Thyroid gland (tissue), 4 donors: ENCODE data around the gene TMEM107. TPM values are rescaled to one million over a fixed set of nuclear protein-coding genes. Genes with fewer than 3 reads are reported as not detected.

Experiments
- DNase-seq, 2 donors: peaks; one replicate each; pipeline ENCODE4 v3.0.0-alpha.2; 2019
- H3K27ac ChIP-seq, 3 donors: fragments of 200-600 bp; sonication (generic); 1 replicate in 2 of 3; 2 replicates in 1 of 3; pipeline ENCODE4 v1.5.1; 2016 to 2019; ENCODE audit warnings: mild to moderate bottlenecking in 1 of 3, moderate library complexity in 1 of 3
- H3K27me3 ChIP-seq: fragments of 200-600 bp; sonication (generic); one replicate; pipeline ENCODE4 v1.5.1; 2019
- H3K36me3 ChIP-seq, 2 donors: fragments of 200-600 bp; sonication (generic); one replicate each; pipeline ENCODE4 v1.5.1; 2016 to 2019
- H3K4me1 ChIP-seq, 2 donors: fragments of 200-600 bp; sonication (generic); one replicate each; pipeline ENCODE4 v1.5.1; 2017 to 2019
- H3K4me3 ChIP-seq, 3 donors: fragments of 200-600 bp; sonication (generic); replicated peaks in 1 of 3; 1 replicate in 2 of 3; 2 replicates in 1 of 3; pipeline ENCODE4 v1.5.1; 2016; ENCODE audit warnings: mild to moderate bottlenecking in 1 of 3
- H3K9me3 ChIP-seq: fragments of 200-600 bp; sonication (generic); one replicate; pipeline ENCODE4 v1.5.1; 2017
- CTCF ChIP-seq, 6 experiments: fragments of 200-600 bp in 3 of 6; fragments of 450-650 bp in 3 of 6; sonication (generic) in 3 of 6; IDR thresholded peaks; one replicate each; pipeline ENCODE4 v1.5.1; 2016 to 2019; ENCODE audit warnings: antibody characterized with exemption in 6 of 6, mild to moderate bottlenecking in 2 of 6, inconsistent platforms in 1 of 6, moderate library complexity in 1 of 6
- POLR2A ChIP-seq, 2 donors: fragments of 450-650 bp; IDR thresholded peaks; one replicate each; pipeline ENCODE4 v1.6.1; 2017; ENCODE audit warnings: antibody characterized with exemption in 2 of 2, mild to moderate bottlenecking in 2 of 2, moderate library complexity in 1 of 2
- WGBS, 2 donors: methylation state at CpG; one replicate each; pipeline ENCODE4 v1.1.5; 2017; 5-methylcytosine and 5-hydroxymethylcytosine counted together
- intact Hi-C: fragments of 100-400 bp; cut with DNase I; formaldehyde crosslinking; loops from one replicate; pipeline ENCODE4 v1.15.1; 2023
- total RNA-seq, 4 donors: library from RNA; depleted of rRNA; stranded (reverse); fragments of >200 nt; gene quantifications; one replicate each; pipeline ENCODE4 v1.2.3, GENCODE V29; 2016

TMEM107 gene
- total RNA-seq: 10 to 100 TPM; 19.7 to 34.7 (median 32.2) TPM

GRCh38 chr17:8176197-8176940 lies at the start of gene TMEM107:
Gene TMEM107 (minus strand): TSS chr17:8176380. CDS start chr17:8176286, 94 bp downstream.
- no peaks in the 10 kb centered on the region for H3K27me3 ChIP-seq
- TF ChIP-seq CTCF (IDR thresholded peaks at IDR 0.05) (no peak), POLR2A (IDR thresholded peaks at IDR 0.05) (peak in 1 of 2 donors; percentile 80)
- H3K27ac ChIP-seq: peak within 1 kb of the TSS; percentile 64 to 89 (median 73)
- H3K4me1 ChIP-seq: peaks cover 21 to 38% of the 10 kb centered on the region in 2 donors
- intact Hi-C loops: no loop called here
- H3K36me3 ChIP-seq: no peaks in the 10 kb centered on the region
- peak within 1 kb of the TSS; percentile 43 to 61 (median 58) for H3K4me3 ChIP-seq
- WGBS, 2 donors: 1 to 5% methylated on average over 10 to 15 of the region's 56 CpGs
- peak; percentile 85 to 90 for DNase-seq
- H3K9me3 ChIP-seq: no peaks in the 10 kb centered on the region

- Histone ChIP-seq H3K27ac (no peak overlapping the region), H3K9me3 (no peaks in the 10 kb centered on the region), H3K4me3 (no peak overlapping the region), H3K36me3 (peaks cover 25 to 31% of the 10 kb centered on the region in 2 donors), H3K27me3 (no peaks in the 10 kb centered on the region), H3K4me1 (peaks cover 8 to 17% of the 10 kb centered on the region in 2 donors)
- intact Hi-C loops: loop anchor here (10.0 kb wide), 2 partner anchors 70 to 100 kb away; partner anchors contain the start of genes HES7 and SLC25A35
- 92 to 93% methylated on average over 24 to 26 of the region's 26 CpGs for WGBS, 2 donors
- TF ChIP-seq POLR2A (IDR thresholded peaks at IDR 0.05): no peak
- DNase-seq: no peak
These were observed 49.0 kb upstream of the TMEM107 start for GRCh38 chr17:8224891-8225812.

GRCh38 chr17:8223356-8224126 lies 47.4 kb upstream of the TMEM107 start:
- H3K9me3 ChIP-seq: no peaks in the 10 kb centered on the region
- TF ChIP-seq POLR2A (IDR thresholded peaks at IDR 0.05): no peak
- no peak for TF ChIP-seq CTCF (IDR thresholded peaks at IDR 0.05)
- intact Hi-C loops: loop anchor here (10.0 kb wide), 2 partner anchors 71 to 99 kb away; partner anchors contain the start of genes HES7 and SLC25A35
- DNase-seq: peak; percentile 69
- peaks cover 8 to 18% of the 10 kb centered on the region in 2 donors for H3K4me1 ChIP-seq
- WGBS, 2 donors: 4 to 5% methylated on average over 21 to 24 of the region's 27 CpGs
- peaks cover 9 to 15% of the 10 kb centered on the region in 2 donors for H3K36me3 ChIP-seq
- peak overlapping the region; percentile 93 to 99 (median 98) for H3K27ac ChIP-seq
- H3K4me3 ChIP-seq: peak overlapping the region; percentile 3 to 66 (median 25)
- no peaks in the 10 kb centered on the region for H3K27me3 ChIP-seq

- 0% methylated on average over 15 to 44 of the region's 49 CpGs for WGBS, 2 donors
- Histone ChIP-seq H3K4me3 (peak overlapping the region; percentile 3 to 66 (median 25)), H3K9me3 (no peaks in the 10 kb centered on the region), H3K4me1 (peaks cover 8 to 18% of the 10 kb centered on the region in 2 donors), H3K27ac (peak overlapping the region; percentile 93 to 99 (median 98)), H3K27me3 (no peaks in the 10 kb centered on the region), H3K36me3 (peaks cover 5 to 8% of the 10 kb centered on the region in 2 donors)
- intact Hi-C loops: loop anchor here (10.0 kb wide), 2 partner anchors 72 to 98 kb away; partner anchors contain the start of genes HES7 and SLC25A35
- DNase-seq: peak; percentile 95
- TF ChIP-seq POLR2A (IDR thresholded peaks at IDR 0.05) (peak; percentile 48 to 89), CTCF (IDR thresholded peaks at IDR 0.05) (no peak)
These were observed 46.6 kb upstream of the TMEM107 start for GRCh38 chr17:8222630-8223355.
